ENCODE results near the gene MXRA5. TPM values are rescaled to one million over a fixed set of nuclear protein-coding genes. Genes with fewer than 3 reads are reported as not detected.

MXRA5 gene, protein sequence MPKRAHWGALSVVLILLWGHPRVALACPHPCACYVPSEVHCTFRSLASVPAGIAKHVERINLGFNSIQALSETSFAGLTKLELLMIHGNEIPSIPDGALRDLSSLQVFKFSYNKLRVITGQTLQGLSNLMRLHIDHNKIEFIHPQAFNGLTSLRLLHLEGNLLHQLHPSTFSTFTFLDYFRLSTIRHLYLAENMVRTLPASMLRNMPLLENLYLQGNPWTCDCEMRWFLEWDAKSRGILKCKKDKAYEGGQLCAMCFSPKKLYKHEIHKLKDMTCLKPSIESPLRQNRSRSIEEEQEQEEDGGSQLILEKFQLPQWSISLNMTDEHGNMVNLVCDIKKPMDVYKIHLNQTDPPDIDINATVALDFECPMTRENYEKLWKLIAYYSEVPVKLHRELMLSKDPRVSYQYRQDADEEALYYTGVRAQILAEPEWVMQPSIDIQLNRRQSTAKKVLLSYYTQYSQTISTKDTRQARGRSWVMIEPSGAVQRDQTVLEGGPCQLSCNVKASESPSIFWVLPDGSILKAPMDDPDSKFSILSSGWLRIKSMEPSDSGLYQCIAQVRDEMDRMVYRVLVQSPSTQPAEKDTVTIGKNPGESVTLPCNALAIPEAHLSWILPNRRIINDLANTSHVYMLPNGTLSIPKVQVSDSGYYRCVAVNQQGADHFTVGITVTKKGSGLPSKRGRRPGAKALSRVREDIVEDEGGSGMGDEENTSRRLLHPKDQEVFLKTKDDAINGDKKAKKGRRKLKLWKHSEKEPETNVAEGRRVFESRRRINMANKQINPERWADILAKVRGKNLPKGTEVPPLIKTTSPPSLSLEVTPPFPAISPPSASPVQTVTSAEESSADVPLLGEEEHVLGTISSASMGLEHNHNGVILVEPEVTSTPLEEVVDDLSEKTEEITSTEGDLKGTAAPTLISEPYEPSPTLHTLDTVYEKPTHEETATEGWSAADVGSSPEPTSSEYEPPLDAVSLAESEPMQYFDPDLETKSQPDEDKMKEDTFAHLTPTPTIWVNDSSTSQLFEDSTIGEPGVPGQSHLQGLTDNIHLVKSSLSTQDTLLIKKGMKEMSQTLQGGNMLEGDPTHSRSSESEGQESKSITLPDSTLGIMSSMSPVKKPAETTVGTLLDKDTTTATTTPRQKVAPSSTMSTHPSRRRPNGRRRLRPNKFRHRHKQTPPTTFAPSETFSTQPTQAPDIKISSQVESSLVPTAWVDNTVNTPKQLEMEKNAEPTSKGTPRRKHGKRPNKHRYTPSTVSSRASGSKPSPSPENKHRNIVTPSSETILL (N-terminal part only)
- total RNA-seq = 10 to 100 TPM in 2 of 4 donors, 1 to 10 TPM in 2; 5.9 to 11.4 (median 8.3) TPM

GRCh38 chrX:3346501-3347259 lies at the start of gene MXRA5:
Gene MXRA5, minus strand, starts transcription at chrX:3346652. Its CDS starts 2,819 bp downstream, at chrX:3343833.
- no peak within 1 kb of the TSS for H3K4me3 ChIP-seq (ENCODE audit: low read depth, poor library complexity, severe bottlenecking)
- WGBS, 2 donors = 0 to 3% methylated on average over 9 to 66 of the region's 70 CpGs
- TF ChIP-seq, protein P1, sequence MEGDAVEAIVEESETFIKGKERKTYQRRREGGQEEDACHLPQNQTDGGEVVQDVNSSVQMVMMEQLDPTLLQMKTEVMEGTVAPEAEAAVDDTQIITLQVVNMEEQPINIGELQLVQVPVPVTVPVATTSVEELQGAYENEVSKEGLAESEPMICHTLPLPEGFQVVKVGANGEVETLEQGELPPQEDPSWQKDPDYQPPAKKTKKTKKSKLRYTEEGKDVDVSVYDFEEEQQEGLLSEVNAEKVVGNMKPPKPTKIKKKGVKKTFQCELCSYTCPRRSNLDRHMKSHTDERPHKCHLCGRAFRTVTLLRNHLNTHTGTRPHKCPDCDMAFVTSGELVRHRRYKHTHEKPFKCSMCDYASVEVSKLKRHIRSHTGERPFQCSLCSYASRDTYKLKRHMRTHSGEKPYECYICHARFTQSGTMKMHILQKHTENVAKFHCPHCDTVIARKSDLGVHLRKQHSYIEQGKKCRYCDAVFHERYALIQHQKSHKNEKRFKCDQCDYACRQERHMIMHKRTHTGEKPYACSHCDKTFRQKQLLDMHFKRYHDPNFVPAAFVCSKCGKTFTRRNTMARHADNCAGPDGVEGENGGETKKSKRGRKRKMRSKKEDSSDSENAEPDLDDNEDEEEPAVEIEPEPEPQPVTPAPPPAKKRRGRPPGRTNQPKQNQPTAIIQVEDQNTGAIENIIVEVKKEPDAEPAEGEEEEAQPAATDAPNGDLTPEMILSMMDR (IDR thresholded peaks at IDR 0.05) = no peak
- TF ChIP-seq POLR2A (IDR thresholded peaks at IDR 0.05) = no peak
- intact Hi-C loops (cut with DNase I; ENCODE audit: low total_unique reads) = no loop called here
- no peak for DNase-seq (ENCODE audit: low spot score in 2 of 2)

DNA sequence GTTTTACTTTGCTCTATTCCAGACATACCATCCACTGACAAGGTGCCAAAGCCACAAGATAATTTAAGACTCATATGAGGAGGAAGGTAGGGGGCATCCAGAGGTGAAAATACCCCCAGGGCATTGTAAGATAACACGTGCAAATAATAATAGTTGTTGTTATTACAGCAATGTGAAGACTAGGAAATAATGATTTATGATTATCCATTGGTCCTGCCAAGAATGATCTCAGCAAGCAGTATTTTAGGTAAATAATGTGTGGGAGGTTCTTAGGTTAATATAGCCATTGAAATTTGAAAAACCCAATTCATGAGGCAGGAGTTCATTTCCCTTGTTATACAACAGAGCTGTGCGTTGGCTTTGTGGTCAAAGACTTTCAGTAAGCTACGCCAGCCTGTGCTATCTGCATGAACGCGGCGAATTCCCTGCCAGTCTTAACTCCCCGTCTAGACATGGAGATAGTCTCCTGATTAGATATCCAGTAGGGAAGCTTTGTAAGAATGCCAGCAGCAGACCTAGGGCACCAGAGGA lies 47.2 kb upstream of the MXRA5 start:
- DNase-seq (ENCODE audit: low spot score in 2 of 2) = no peak
- intact Hi-C loops (cut with DNase I; ENCODE audit: low total_unique reads) = no loop called here
- 9 to 30% methylated on average over 7 of the region's 7 CpGs for WGBS, 2 donors
- no peak overlapping the region for H3K4me3 ChIP-seq (ENCODE audit: low read depth, poor library complexity, severe bottlenecking)
- no peak for TF ChIP-seq POLR2A (IDR thresholded peaks at IDR 0.05)
- TF ChIP-seq, protein P1 (IDR thresholded peaks at IDR 0.05) = no peak

- TF ChIP-seq, protein P1 (IDR thresholded peaks at IDR 0.05) = no peak
- TF ChIP-seq POLR2A (IDR thresholded peaks at IDR 0.05) = no peak
- no peak for DNase-seq (ENCODE audit: low spot score in 2 of 2)
- 21 to 29% methylated on average over 1 of the region's 1 CpG for WGBS, 2 donors
- H3K4me3 ChIP-seq (ENCODE audit: low read depth, poor library complexity, severe bottlenecking) = no peak overlapping the region
- intact Hi-C loops (cut with DNase I; ENCODE audit: low total_unique reads) = no loop called here
These were observed 46.7 kb upstream of the MXRA5 start for GRCh38 chrX:3393178-3393577.

GRCh38 chrX:3388457-3388856 lies 42.0 kb upstream of the MXRA5 start:
- no peak overlapping the region for H3K4me3 ChIP-seq (ENCODE audit: low read depth, poor library complexity, severe bottlenecking)
- no peak for TF ChIP-seq POLR2A (IDR thresholded peaks at IDR 0.05)
- TF ChIP-seq, protein P1 (IDR thresholded peaks at IDR 0.05) = no peak
- intact Hi-C loops (cut with DNase I; ENCODE audit: low total_unique reads) = no loop called here
- WGBS, 2 donors = 35 to 63% methylated on average over 2 of the region's 2 CpGs
- no peak for DNase-seq (ENCODE audit: low spot score in 2 of 2)

GRCh38 chrX:3384327-3384726 lies 37.9 kb upstream of the MXRA5 start:
- intact Hi-C loops (cut with DNase I; ENCODE audit: low total_unique reads) = no loop called here
- TF ChIP-seq, protein P1 (IDR thresholded peaks at IDR 0.05) = no peak
- no peak for TF ChIP-seq POLR2A (IDR thresholded peaks at IDR 0.05)
- no peak for DNase-seq (ENCODE audit: low spot score in 2 of 2)
- WGBS, 2 donors = 61 to 69% methylated on average over 3 of the region's 3 CpGs
- H3K4me3 ChIP-seq (ENCODE audit: low read depth, poor library complexity, severe bottlenecking) = no peak overlapping the region
